Smooth muscle cell (in vitro differentiated cells): ENCODE results near the gene DRAP1. TPM values are rescaled to one million over a fixed set of nuclear protein-coding genes. Genes with fewer than 3 reads are reported as not detected.

Experiments used
- DNase-seq: peaks from one replicate; lab custom pipeline; 2025; ENCODE audit not compliant: unreplicated experiment; lab: John Stamatoyannopoulos, UW
- H2AFZ ChIP-seq: fragments of 200-600 bp; sonication (generic); 2 replicates; pipeline ENCODE4 v1.6.0; 2016; ENCODE audit warnings: antibody characterized with exemption, low read depth, mild to moderate bottlenecking
- H3F3A ChIP-seq: fragments of 200-600 bp; sonication (generic); 2 replicates; pipeline ENCODE4 v1.6.0; 2017; ENCODE audit warnings: antibody characterized with exemption, low read depth
- H3K27ac ChIP-seq: fragments of 200-600 bp; sonication (generic); 2 replicates; pipeline ENCODE4 v1.5.1; 2016; ENCODE audit warnings: low read depth, mild to moderate bottlenecking
- H3K27me3 ChIP-seq: fragments of 200-600 bp; sonication (generic); 2 replicates; pipeline ENCODE4 v1.6.1; 2016; ENCODE audit warnings: low read depth, mild to moderate bottlenecking
- H3K36me3 ChIP-seq: fragments of 200-600 bp; sonication (generic); 2 replicates; pipeline ENCODE4 v1.5.1; 2016; ENCODE audit warnings: low read depth
- H3K4me1 ChIP-seq: fragments of 200-600 bp; sonication (generic); 2 replicates; pipeline ENCODE4 v1.5.1; 2016; ENCODE audit warnings: low read depth
- H3K4me2 ChIP-seq: fragments of 200-600 bp; sonication (generic); 2 replicates; pipeline ENCODE4 v1.6.0; 2016; ENCODE audit warnings: mild to moderate bottlenecking
- H3K4me3 ChIP-seq: fragments of 200-600 bp; sonication (generic); 2 replicates; pipeline ENCODE4 v1.5.1; 2016; ENCODE audit warnings: mild to moderate bottlenecking
- H3K79me2 ChIP-seq: fragments of 200-600 bp; sonication (generic); 2 replicates; pipeline ENCODE4 v1.6.0; 2016; ENCODE audit warnings: low read depth, mild to moderate bottlenecking
- H3K9ac ChIP-seq: fragments of 200-600 bp; sonication (generic); 2 replicates; pipeline ENCODE4 v1.6.0; 2016; ENCODE audit warnings: low read depth
- H3K9me3 ChIP-seq: fragments of 200-600 bp; sonication (generic); replicated peaks from 2 replicates; pipeline ENCODE4 v1.5.1; 2016; ENCODE audit warnings: low read depth
- H4K20me1 ChIP-seq: fragments of 200-600 bp; sonication (generic); 2 replicates; pipeline ENCODE4 v1.6.0; 2016; ENCODE audit warnings: low read depth
- WGBS: methylation state at CpG from one replicate; pipeline ENCODE4 v1.1.7; 2016; ENCODE audit warnings: low lambda C conversion rate; 5-methylcytosine and 5-hydroxymethylcytosine counted together
- polyA plus RNA-seq: library from polyadenylated mRNA; unstranded; fragments of >200 nt; fragmentation: Nextera tagmentation; extraction: Ambion mirVana; gene quantifications from 2 replicates; pipeline ENCODE4 v1.2.1, GENCODE V29; 2016
- total RNA-seq: library from RNA; depleted of rRNA; stranded (reverse); fragments of >200 nt; gene quantifications from 2 replicates; pipeline ENCODE4 v1.2.3, GENCODE V29; 2014
- TF ChIP-seq, protein P1 (sequence below): fragments of 200-600 bp; sonication (generic); IDR thresholded peaks from 2 replicates; pipeline ENCODE4 v1.5.1; 2017; ENCODE audit warnings: borderline replicate concordance, mild to moderate bottlenecking, antibody characterized with exemption; ENCODE audit not compliant: insufficient read depth, poor library complexity, severe bottlenecking

The DRAP1 gene
- total and polyA plus RNA-seq, 2 experiments from 2014 or later, result 79.3 to 278 TPM

DNA sequence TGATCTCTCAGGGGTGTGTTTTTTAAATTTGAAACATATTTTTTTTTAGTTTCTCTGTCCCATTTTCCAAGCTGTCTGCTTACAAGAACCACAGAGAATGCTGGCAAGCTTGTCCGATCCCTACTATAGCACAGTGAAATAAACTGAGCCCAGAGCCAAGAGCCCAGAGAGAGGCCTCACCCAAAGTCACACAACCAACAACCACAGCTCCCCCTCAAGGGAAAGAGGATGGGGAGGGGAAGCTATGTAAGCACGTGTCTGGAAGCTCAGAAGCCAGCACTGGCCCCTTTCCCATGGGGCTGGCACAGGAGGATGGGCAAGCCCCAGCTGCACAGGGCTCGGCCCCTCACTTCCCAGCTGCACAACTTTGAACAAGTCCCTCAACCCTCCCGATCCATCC, 39.1 kb downstream of the DRAP1 start:
- no peak for DNase-seq
- Histone ChIP-seq H3F3A (no peaks in the 10 kb centered on the region), H3K79me2 (peaks cover 17% of the 10 kb centered on the region), H3K36me3 (no peaks in the 10 kb centered on the region), H3K27me3 (no peaks in the 10 kb centered on the region), H3K9ac (no peak overlapping the region), H3K27ac (no peak overlapping the region), H3K4me1 (peaks cover 12% of the 10 kb centered on the region), H3K4me3 (no peak overlapping the region), H2AFZ (no peak overlapping the region), H4K20me1 (peaks cover 7% of the 10 kb centered on the region), H3K9me3 (no peaks in the 10 kb centered on the region), H3K4me2 (no peak overlapping the region)
- WGBS, result 78% methylated on average over 4 of the region's 4 CpGs
- TF ChIP-seq, protein P1, sequence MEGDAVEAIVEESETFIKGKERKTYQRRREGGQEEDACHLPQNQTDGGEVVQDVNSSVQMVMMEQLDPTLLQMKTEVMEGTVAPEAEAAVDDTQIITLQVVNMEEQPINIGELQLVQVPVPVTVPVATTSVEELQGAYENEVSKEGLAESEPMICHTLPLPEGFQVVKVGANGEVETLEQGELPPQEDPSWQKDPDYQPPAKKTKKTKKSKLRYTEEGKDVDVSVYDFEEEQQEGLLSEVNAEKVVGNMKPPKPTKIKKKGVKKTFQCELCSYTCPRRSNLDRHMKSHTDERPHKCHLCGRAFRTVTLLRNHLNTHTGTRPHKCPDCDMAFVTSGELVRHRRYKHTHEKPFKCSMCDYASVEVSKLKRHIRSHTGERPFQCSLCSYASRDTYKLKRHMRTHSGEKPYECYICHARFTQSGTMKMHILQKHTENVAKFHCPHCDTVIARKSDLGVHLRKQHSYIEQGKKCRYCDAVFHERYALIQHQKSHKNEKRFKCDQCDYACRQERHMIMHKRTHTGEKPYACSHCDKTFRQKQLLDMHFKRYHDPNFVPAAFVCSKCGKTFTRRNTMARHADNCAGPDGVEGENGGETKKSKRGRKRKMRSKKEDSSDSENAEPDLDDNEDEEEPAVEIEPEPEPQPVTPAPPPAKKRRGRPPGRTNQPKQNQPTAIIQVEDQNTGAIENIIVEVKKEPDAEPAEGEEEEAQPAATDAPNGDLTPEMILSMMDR, result no peak

DNA sequence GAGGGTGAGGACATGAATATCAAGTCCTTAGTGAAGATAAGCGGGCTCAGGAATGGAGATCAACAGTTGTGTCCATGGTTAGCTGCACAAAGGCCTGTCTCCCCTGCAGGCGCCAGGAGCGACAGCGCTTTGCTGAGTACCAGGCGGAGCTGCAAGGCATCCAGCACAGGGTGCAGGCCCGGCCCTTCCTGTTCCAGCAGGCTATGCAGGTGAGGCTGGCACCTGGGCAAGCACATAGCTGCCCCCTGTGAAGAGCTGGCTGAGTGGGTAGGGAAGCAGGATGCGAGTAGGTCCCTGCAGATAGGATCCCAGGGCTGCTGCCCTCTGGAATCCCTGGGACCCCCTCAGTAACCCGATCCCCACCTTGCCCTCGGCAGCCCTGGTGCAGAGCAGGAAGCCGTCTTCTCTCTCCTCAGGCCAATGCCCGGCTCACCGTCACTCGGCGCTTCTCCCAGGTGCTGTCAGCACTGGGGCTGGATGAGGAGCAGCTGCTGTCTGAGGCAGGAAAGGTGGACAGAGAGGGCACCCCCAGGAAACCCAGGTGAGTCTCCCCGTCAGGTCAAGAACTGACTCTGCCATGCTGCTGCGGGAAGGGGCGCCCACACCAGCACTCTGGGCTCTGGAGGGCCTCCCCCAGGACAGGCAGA, 39.7 kb downstream of the DRAP1 start:
- Histone ChIP-seq H3K36me3 (no peaks in the 10 kb centered on the region), H2AFZ (no peak overlapping the region), H3K27me3 (no peaks in the 10 kb centered on the region), H3K4me3 (no peak overlapping the region), H3K27ac (no peak overlapping the region), H4K20me1 (peaks cover 7% of the 10 kb centered on the region), H3K79me2 (peaks cover 23% of the 10 kb centered on the region), H3K9me3 (no peaks in the 10 kb centered on the region), H3F3A (no peaks in the 10 kb centered on the region), H3K9ac (no peak overlapping the region), H3K4me2 (no peak overlapping the region), H3K4me1 (peaks cover 12% of the 10 kb centered on the region)
- WGBS, result 89% methylated on average over 17 of the region's 17 CpGs
- TF ChIP-seq, protein P1, result no peak
- no peak for DNase-seq

DNA sequence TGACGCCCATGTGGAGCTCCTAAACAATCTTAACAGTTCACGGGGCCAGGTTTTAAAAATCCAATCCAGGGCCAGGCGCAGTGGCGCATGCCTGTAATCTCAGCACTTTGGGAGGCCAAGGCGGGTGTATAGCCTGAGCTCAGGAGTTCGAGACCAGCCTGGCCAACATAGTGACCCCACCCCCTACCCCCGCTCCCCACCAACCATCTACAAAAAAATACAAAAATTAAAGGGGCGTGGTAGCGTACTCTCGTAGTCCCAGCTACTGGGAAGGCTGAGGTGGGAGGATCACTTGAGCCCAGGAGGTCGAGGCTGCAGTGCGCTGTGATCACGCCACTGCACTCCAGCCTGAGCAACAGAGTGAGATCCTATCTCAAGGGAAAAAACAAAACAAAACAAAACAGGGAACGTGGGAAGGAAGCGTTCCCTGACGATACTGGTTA, 41.6 kb downstream of the DRAP1 start:
- no peak for DNase-seq
- TF ChIP-seq, protein P1, result no peak
- 50% methylated on average over 15 of the region's 16 CpGs for WGBS
- Histone ChIP-seq H3K27ac (peak overlapping the region; percentile 94), H3F3A (no peaks in the 10 kb centered on the region), H3K4me3 (peak overlapping the region; percentile 96), H3K9me3 (no peaks in the 10 kb centered on the region), H3K27me3 (no peaks in the 10 kb centered on the region), H3K4me2 (peak overlapping the region; percentile 96), H4K20me1 (peaks cover 7% of the 10 kb centered on the region), H2AFZ (peak overlapping the region; percentile 90), H3K36me3 (no peaks in the 10 kb centered on the region), H3K79me2 (peaks cover 26% of the 10 kb centered on the region), H3K4me1 (peaks cover 12% of the 10 kb centered on the region), H3K9ac (peak overlapping the region; percentile 99)
